GM23338 (cell line): ENCODE data around the gene PRR18. TPM values are rescaled to one million over a fixed set of nuclear protein-coding genes. Genes with fewer than 3 reads are reported as not detected.

ENCODE experiments used
- ATAC-seq: fragments of 200-7000 bp; cut with Tn5 transposase; 3 replicates; pipeline ENCODE4 v1.9.1; 2020
- DNase-seq: peaks from one replicate; pipeline ENCODE4 v3.0.0-alpha.2; 2015; ENCODE audit warnings: low spot score
- H2AFZ ChIP-seq: fragments of 200-600 bp; sonication (generic); 2 replicates; pipeline ENCODE4 v1.8.0; 2016; ENCODE audit warnings: antibody characterized with exemption, mild to moderate bottlenecking, moderate library complexity
- H3F3A ChIP-seq: fragments of 200-600 bp; sonication (generic); replicated peaks from 2 replicates; pipeline ENCODE4 v1.8.0; 2017; ENCODE audit warnings: antibody characterized with exemption, mixed run types, low read depth
- H3K27ac ChIP-seq: fragments of 200-600 bp; sonication (generic); 2 replicates; pipeline ENCODE4 v1.6.1; 2016; ENCODE audit warnings: low read depth
- H3K27me3 ChIP-seq: fragments of 200-600 bp; sonication (generic); 2 replicates; pipeline ENCODE4 v1.8.0; 2016; ENCODE audit warnings: mild to moderate bottlenecking, mixed run types, moderate library complexity; ENCODE audit not compliant: insufficient read depth
- H3K36me3 ChIP-seq: fragments of 200-600 bp; sonication (generic); 2 replicates; pipeline ENCODE4 v1.8.0; 2016; ENCODE audit warnings: mild to moderate bottlenecking; ENCODE audit not compliant: insufficient read depth
- H3K4me1 ChIP-seq: fragments of 200-600 bp; sonication (generic); 2 replicates; pipeline ENCODE4 v1.8.0; 2016; ENCODE audit warnings: mild to moderate bottlenecking, moderate library complexity; ENCODE audit not compliant: insufficient read depth
- H3K4me2 ChIP-seq: fragments of 200-600 bp; sonication (generic); 2 replicates; pipeline ENCODE4 v1.7.1; 2017; ENCODE audit warnings: mixed run types
- H3K4me3 ChIP-seq: fragments of 200-600 bp; sonication (generic); 2 replicates; pipeline ENCODE4 v1.6.1; 2016; ENCODE audit warnings: mixed run types
- H3K79me2 ChIP-seq: fragments of 200-600 bp; sonication (generic); replicated peaks from 2 replicates; pipeline ENCODE4 v1.8.0; 2017; ENCODE audit warnings: mild to moderate bottlenecking; ENCODE audit not compliant: insufficient read depth
- H3K9me2 ChIP-seq: fragments of 200-600 bp; sonication (generic); 2 replicates; pipeline ENCODE4 v1.8.0; 2017; ENCODE audit not compliant: insufficient read depth
- H4K20me1 ChIP-seq: fragments of 200-600 bp; sonication (generic); replicated peaks from 2 replicates; pipeline ENCODE4 v1.8.0; 2017; ENCODE audit warnings: mild to moderate bottlenecking; ENCODE audit not compliant: insufficient read depth
- H3K27ac Mint-ChIP-seq: 2 replicates; pipeline ENCODE4 v1.8.0; 2020; ENCODE audit warnings: inconsistent platforms, mild to moderate bottlenecking, moderate library complexity, mixed read lengths
- H3K27me3 Mint-ChIP-seq: 3 replicates; pipeline ENCODE4 v1.8.0; 2022; ENCODE audit warnings: low read depth, mild to moderate bottlenecking, moderate library complexity, mixed read lengths, inconsistent platforms; ENCODE audit not compliant: insufficient read depth, poor library complexity
- H3K36me3 Mint-ChIP-seq: 3 replicates; pipeline ENCODE4 v1.8.0; 2021; ENCODE audit warnings: low read depth, mild to moderate bottlenecking, inconsistent platforms, moderate library complexity, mixed read lengths
- H3K4me1 Mint-ChIP-seq: 3 replicates; pipeline ENCODE4 v1.8.0; 2020; ENCODE audit warnings: mild to moderate bottlenecking, inconsistent platforms, mixed read lengths
- H3K4me3 Mint-ChIP-seq: 3 replicates; pipeline ENCODE4 v1.8.0; 2021; ENCODE audit warnings: moderate library complexity, mild to moderate bottlenecking, inconsistent platforms, mixed read lengths
- H3K9me3 Mint-ChIP-seq: 3 replicates; pipeline ENCODE4 v1.8.0; 2020; ENCODE audit warnings: moderate library complexity, mild to moderate bottlenecking, inconsistent platforms, mixed read lengths
- ETS1 ChIP-seq: IDR thresholded peaks from 2 replicates; pipeline ENCODE4 v1.6.1; 2016; ENCODE audit warnings: antibody characterized with exemption
- JUNB ChIP-seq: IDR thresholded peaks from one replicate; pipeline ENCODE4 v1.6.1; 2016; ENCODE audit warnings: antibody characterized with exemption; ENCODE audit not compliant: unreplicated experiment
- ZNF462 ChIP-seq: fragments of 250-450 bp; sonication (Bioruptor Pico); IDR thresholded peaks from 2 replicates; pipeline ENCODE4 v1.5.0; 2020; ENCODE audit warnings: mild to moderate bottlenecking, moderate library complexity
- polyA plus RNA-seq: library from polyadenylated mRNA; unstranded; fragments of >200 nt; fragmentation: Nextera tagmentation; extraction: Ambion mirVana; gene quantifications from 2 replicates; pipeline ENCODE4 v1.2.1, GENCODE V29; 2016
- total RNA-seq: library from RNA; depleted of rRNA; stranded (reverse); fragments of >200 nt; shearing (Covaris generic); gene quantifications from 2 replicates; pipeline ENCODE4 v1.2.3, GENCODE V29; 2014; rRNA removed

The PRR18 gene
- total and polyA plus RNA-seq, 2 experiments from 2014 or later: 0.24 TPM; not detected in 1

- TF ChIP-seq ZNF462 (CRISPR knock-in tag): no peak
- no peak for TF ChIP-seq JUNB
These were observed 49.3 kb downstream of the PRR18 start (continued) for GRCh38 chr6:166258854-166259276.

GRCh38 chr6:166257911-166258318, 50.3 kb downstream of the PRR18 start:
- Mint-ChIP-seq H3K27me3 (peaks cover 51% of the 10 kb centered on the region), H3K27ac (no peak overlapping the region), H3K9me3 (no peaks in the 10 kb centered on the region), H3K36me3 (no peaks in the 10 kb centered on the region), H3K4me1 (peaks cover 18% of the 10 kb centered on the region), H3K4me3 (no peak overlapping the region)
- H3K79me2 ChIP-seq: no peaks in the 10 kb centered on the region
- TF ChIP-seq ETS1: no peak
- no peak for TF ChIP-seq JUNB
- no peak overlapping the region for H3K4me3 ChIP-seq
- H3F3A ChIP-seq: no peaks in the 10 kb centered on the region
- no peaks in the 10 kb centered on the region for H3K36me3 ChIP-seq
- peaks cover 70% of the 10 kb centered on the region for H3K27me3 ChIP-seq
- H3K4me2 ChIP-seq: no peak overlapping the region
- 0 out of 2 replicates have a peak, but pooled peaks cover 8% of the 10 kb centered on the region for H4K20me1 ChIP-seq
- 0 out of 2 replicates have a peak, but pooled peaks cover 7% of the 10 kb centered on the region for H3K4me1 ChIP-seq
- H3K27ac ChIP-seq: no peak overlapping the region
- DNase-seq: no peak
- H3K9me2 ChIP-seq: no peaks in the 10 kb centered on the region
- H2AFZ ChIP-seq: no peak overlapping the region
- no peak for ATAC-seq

Other genes with a start within 250 kb of the PRR18 start
- 0.39 TPM in 1 of 2 replicates, not detected in the other for gene TBXT, start 140.5 kb downstream of the PRR18 start, total RNA-seq
- 0.23 and 0.42 TPM in 2 replicates for gene TBXT, start 140.5 kb downstream of the PRR18 start, polyA plus RNA-seq
- 74.7 and 110 TPM in 2 replicates for gene SFT2D1, start 34.2 kb upstream of the PRR18 start, total RNA-seq
- gene SFT2D1, start 34.2 kb upstream of the PRR18 start, polyA plus RNA-seq: 120 and 135 TPM in 2 replicates
- 15.5 and 23.4 TPM in 2 replicates for gene MPC1, start 74.5 kb upstream of the PRR18 start, total RNA-seq
- gene MPC1, start 74.5 kb upstream of the PRR18 start, polyA plus RNA-seq: 39.4 and 41.9 TPM in 2 replicates